Left ventricle myocardium inferior (tissue), 1 donor: ENCODE data around the gene SLC22A5. TPM values are rescaled to one million over a fixed set of nuclear protein-coding genes. Genes with fewer than 3 reads are reported as not detected.
A peak's percentile ranks its signal among the peaks of the same experiment; 100 is the strongest.

ENCODE experiments used
- DNase-seq: peaks from one replicate; pipeline ENCODE4 v3.0.0-alpha.2; 2020
- H3K27ac ChIP-seq: fragments of 200-600 bp; replicated peaks from 2 replicates; pipeline ENCODE4 v1.8.0; 2021
- H3K27me3 ChIP-seq: fragments of 200-600 bp; 2 replicates; pipeline ENCODE4 v1.8.0; 2021; ENCODE audit warnings: low read depth
- H3K36me3 ChIP-seq: fragments of 200-600 bp; 2 replicates; pipeline ENCODE4 v1.8.0; 2021
- H3K4me1 ChIP-seq: fragments of 200-600 bp; 2 replicates; pipeline ENCODE4 v1.8.0; 2021
- H3K4me3 ChIP-seq: fragments of 200-600 bp; 2 replicates; pipeline ENCODE4 v1.8.0; 2021; ENCODE audit warnings: mild to moderate bottlenecking, moderate library complexity
- H3K9me3 ChIP-seq: fragments of 200-600 bp; replicated peaks from 2 replicates; pipeline ENCODE4 v1.8.0; 2021
- intact Hi-C: fragments of 100-400 bp; cut with micrococcal nuclease; formaldehyde crosslinking; loops from one replicate; pipeline ENCODE4 v1.11.0; 2022
- total RNA-seq: library from RNA; stranded (reverse); fragmentation: NEBNext Ultra II Directional; extraction: Animal tissue kit (Norgen Biotek cat#: 25700); gene quantifications from one replicate; pipeline ENCODE4 v1.2.1, GENCODE V29; 2021
- TF ChIP-seq, protein P1 (sequence below): fragments of 200-600 bp; IDR thresholded peaks from 2 replicates; pipeline ENCODE4 v1.8.0; 2021; ENCODE audit warnings: antibody characterized with exemption, mild to moderate bottlenecking, borderline replicate concordance
- donor health status: DM: no; HTN: yes; CAD: no; lungs with severe emphysema.

Gene SLC22A5
- total RNA-seq, 1 donor from 2014 or later = 20.8 TPM

DNA sequence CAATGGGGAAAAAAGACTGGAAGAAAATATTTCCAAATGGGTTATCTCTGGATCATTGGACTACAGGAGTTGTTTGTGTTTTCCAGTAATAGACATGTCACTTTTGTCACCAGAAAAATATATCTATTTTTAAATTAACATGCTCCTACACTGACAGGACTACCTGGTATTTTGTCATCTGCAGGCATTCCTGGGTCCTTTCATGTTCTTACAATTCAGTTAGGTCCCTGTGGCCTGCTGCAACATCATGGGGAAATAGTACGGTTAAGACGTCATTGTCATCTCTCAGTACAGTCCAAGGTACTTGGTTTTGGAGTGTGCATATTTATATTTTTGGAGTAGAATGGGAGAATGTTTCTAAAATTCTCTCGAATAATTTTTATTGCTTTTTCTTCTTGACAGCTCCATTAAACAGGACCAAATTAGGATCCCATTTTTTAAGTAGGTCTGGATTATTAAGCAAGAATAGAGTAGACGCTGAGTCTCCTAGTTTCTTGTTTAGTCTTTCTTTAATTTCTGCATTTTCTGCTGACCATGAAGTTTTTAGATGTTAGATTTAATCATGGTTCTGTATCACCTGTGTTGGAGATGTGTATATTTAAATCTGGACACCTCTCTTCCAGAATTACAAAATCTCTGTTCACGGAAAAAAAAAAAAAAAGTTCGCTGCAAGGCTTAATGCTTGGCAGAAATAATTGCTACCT, 46.9 kb downstream of the SLC22A5 start:
- intact Hi-C loops = loop anchor here (5.0 kb wide), 1 partner anchor 76 kb away; the partner anchor contains the start of gene IRF1
- H3K4me1 ChIP-seq = peaks cover 100% of the 10 kb centered on the region
- no peaks in the 10 kb centered on the region for H3K9me3 ChIP-seq
- TF ChIP-seq, protein P1, sequence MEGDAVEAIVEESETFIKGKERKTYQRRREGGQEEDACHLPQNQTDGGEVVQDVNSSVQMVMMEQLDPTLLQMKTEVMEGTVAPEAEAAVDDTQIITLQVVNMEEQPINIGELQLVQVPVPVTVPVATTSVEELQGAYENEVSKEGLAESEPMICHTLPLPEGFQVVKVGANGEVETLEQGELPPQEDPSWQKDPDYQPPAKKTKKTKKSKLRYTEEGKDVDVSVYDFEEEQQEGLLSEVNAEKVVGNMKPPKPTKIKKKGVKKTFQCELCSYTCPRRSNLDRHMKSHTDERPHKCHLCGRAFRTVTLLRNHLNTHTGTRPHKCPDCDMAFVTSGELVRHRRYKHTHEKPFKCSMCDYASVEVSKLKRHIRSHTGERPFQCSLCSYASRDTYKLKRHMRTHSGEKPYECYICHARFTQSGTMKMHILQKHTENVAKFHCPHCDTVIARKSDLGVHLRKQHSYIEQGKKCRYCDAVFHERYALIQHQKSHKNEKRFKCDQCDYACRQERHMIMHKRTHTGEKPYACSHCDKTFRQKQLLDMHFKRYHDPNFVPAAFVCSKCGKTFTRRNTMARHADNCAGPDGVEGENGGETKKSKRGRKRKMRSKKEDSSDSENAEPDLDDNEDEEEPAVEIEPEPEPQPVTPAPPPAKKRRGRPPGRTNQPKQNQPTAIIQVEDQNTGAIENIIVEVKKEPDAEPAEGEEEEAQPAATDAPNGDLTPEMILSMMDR = no peak
- H3K4me3 ChIP-seq = no peak overlapping the region
- peak overlapping the region; percentile 99 for H3K27ac ChIP-seq
- H3K36me3 ChIP-seq = peaks cover 9% of the 10 kb centered on the region
- DNase-seq = no peak
- H3K27me3 ChIP-seq = no peaks in the 10 kb centered on the region

DNA sequence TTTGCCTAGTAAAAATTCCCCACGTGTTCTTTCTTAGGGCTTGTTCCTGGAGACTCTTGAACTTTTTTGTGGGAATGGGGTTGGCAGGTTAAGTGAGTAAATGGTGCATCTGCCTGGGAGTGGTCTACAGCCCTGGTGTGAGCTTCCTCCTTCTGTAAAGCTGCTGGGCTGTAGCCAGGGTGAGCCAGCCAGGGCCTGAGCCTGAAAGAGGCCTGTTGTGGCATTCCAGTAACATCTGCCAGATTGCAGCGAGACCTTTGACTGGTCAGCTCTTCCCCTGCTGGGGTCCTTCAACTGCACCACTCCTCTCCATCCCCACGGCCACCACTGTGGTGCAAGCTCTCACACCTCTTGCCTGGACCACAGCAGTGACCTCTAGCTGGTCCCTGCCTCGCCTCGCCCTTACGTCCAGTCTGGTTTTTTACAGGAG, 47.5 kb downstream of the SLC22A5 start:
- DNase-seq = peak; percentile 52
- H3K36me3 ChIP-seq = peaks cover 9% of the 10 kb centered on the region
- H3K27me3 ChIP-seq = no peaks in the 10 kb centered on the region
- no peak overlapping the region for H3K4me3 ChIP-seq
- TF ChIP-seq, protein P1 = no peak
- H3K27ac ChIP-seq = peak overlapping the region; percentile 99
- H3K4me1 ChIP-seq = peaks cover 100% of the 10 kb centered on the region
- H3K9me3 ChIP-seq = no peaks in the 10 kb centered on the region
- intact Hi-C loops = loop anchor here (5.0 kb wide), 1 partner anchor 75 kb away; the partner anchor contains the start of gene IRF1

DNA sequence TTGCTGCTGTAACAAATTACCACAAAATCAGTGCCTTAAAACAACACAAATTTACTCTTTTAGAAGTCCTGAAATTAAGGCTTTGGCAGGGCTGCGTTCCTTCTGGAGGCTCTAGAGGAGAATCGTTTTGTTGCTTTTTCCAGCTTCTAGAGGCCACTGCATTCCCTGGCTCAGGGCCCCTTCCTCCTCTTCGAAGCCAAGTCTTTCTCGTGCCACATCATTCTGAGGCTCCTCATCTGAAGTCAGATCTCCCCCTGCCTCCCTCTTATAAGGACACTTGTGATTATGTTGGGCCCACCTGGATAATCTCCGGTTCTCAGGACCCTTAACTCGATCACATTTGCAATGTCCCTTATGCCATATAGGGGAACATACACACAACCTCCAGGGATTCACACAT, 48.0 kb downstream of the SLC22A5 start:
- intact Hi-C loops = loop anchor here (5.0 kb wide), 1 partner anchor 75 kb away; the partner anchor contains the start of gene IRF1
- Histone ChIP-seq H3K36me3 (peaks cover 9% of the 10 kb centered on the region), H3K27me3 (no peaks in the 10 kb centered on the region), H3K9me3 (no peaks in the 10 kb centered on the region), H3K27ac (peak overlapping the region; percentile 99), H3K4me3 (no peak overlapping the region), H3K4me1 (peaks cover 100% of the 10 kb centered on the region)
- no peak for DNase-seq
- TF ChIP-seq, protein P1 = no peak

DNA sequence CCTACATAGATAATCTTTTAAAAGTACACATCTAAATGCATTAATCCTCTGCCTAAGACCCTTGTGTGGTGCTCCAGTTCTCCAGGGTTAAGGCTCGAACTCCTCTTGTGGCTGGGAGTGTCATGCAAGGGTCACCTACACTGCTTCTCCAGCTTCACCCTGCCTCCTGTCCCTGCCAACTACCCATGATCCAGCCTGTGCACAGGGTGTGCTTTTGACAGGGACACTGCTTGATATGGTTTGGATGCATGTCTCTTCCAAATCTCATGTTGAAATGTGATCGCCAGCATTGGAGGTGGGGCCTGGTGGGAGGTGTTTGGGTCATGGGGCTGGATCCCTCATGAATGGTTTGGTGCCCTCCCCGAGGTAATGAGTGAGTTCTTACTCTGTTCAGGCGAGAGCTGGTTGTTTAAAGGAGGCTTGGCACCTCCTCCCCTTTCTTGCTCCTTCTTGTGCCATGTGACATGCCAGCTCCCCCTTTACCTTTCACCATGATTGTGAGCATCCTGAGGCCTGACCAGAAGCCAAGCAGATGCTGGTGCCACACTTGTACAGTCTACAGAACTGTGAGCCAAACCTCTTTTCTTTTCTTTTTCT, 48.5 kb downstream of the SLC22A5 start:
- intact Hi-C loops = loop anchor here (5.0 kb wide), 1 partner anchor 74 kb away; the partner anchor contains the start of gene IRF1
- DNase-seq = no peak
- H3K27ac ChIP-seq = peak overlapping the region; percentile 99
- TF ChIP-seq, protein P1 = no peak
- H3K4me3 ChIP-seq = no peak overlapping the region
- no peaks in the 10 kb centered on the region for H3K9me3 ChIP-seq
- no peaks in the 10 kb centered on the region for H3K27me3 ChIP-seq
- peaks cover 9% of the 10 kb centered on the region for H3K36me3 ChIP-seq
- peaks cover 100% of the 10 kb centered on the region for H3K4me1 ChIP-seq

DNA sequence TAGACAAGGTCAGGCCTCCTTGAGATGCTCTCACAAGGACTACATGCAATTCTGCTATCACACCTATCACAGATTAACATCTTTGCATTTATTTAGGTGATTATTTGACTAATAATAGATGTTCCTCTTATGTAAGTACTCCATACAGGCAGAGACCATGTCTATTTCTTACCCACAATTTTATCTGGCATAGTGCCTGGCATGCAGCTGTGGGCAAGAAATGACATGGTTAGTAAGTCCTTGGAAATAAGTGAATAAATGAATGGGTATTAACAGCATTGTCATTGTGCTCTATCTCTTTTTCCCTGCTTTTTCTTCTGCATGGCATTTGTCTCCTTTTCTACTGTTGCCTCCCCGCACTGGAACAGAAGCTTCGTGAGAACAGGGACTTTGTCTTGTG, 49.4 kb downstream of the SLC22A5 start:
- intact Hi-C loops = loop anchor here (5.0 kb wide), 1 partner anchor 73 kb away; the partner anchor contains the start of gene IRF1
- no peak overlapping the region for H3K4me3 ChIP-seq
- H3K4me1 ChIP-seq = peaks cover 100% of the 10 kb centered on the region
- TF ChIP-seq, protein P1 = no peak
- DNase-seq = no peak
- no peaks in the 10 kb centered on the region for H3K9me3 ChIP-seq
- H3K27me3 ChIP-seq = no peaks in the 10 kb centered on the region
- H3K36me3 ChIP-seq = peaks cover 9% of the 10 kb centered on the region
- H3K27ac ChIP-seq = peak overlapping the region; percentile 99
